GM13977 (cell line): ENCODE results near the gene ACVR1C.

Experiments used
- DNase-seq: peaks from one replicate; pipeline ENCODE4 v3.0.0; 2012; ENCODE audit warnings: low spot score
- CTCF ChIP-seq: IDR thresholded peaks from 2 replicates; pipeline ENCODE4 v1.5.1; 2012; ENCODE audit warnings: mild to moderate bottlenecking, control low read depth; ENCODE audit not compliant: insufficient read depth; ENCODE audit errors: extremely low read depth, missing control alignments
- in situ Hi-C: fragments of 300-500 bp; cut with MboI; formaldehyde crosslinking; loops from one replicate; pipeline ENCODE4 v1.12.0; 2022; ENCODE audit warnings: low sequenced_read_pairs, low pct_unique_long_range_greater_than_20kb, mixed read lengths, inconsistent platforms; ENCODE audit not compliant: unreplicated experiment

Gene ACVR1C

GRCh38 chr2:157657101-157657500 is 28.4 kb upstream of the ACVR1C start:
- DNase-seq = no peak
- no peak for TF ChIP-seq CTCF
- in situ Hi-C loops = no loop called here

GRCh38 chr2:157644776-157645175 is 16.1 kb upstream of the ACVR1C start:
- in situ Hi-C loops = no loop called here
- TF ChIP-seq CTCF = no peak

GRCh38 chr2:157631861-157632260 is 3.2 kb upstream of the ACVR1C start:
- in situ Hi-C loops = no loop called here
- no peak for DNase-seq
- no peak for TF ChIP-seq CTCF

More at GRCh38 chr2:157644776-157645175, 16.1 kb upstream of the ACVR1C start:
- DNase-seq = no peak

GRCh38 chr2:157627594-157628476 is 829 bp downstream of the ACVR1C start:
- in situ Hi-C loops = no loop called here
- no peak for TF ChIP-seq CTCF
- peak; percentile 25 for DNase-seq

- TF ChIP-seq CTCF = no peak
- in situ Hi-C loops = no loop called here
- DNase-seq = no peak
Observed at GRCh38 chr2:157625296-157625695, 3.4 kb downstream of the ACVR1C start.

GRCh38 chr2:157620956-157621355 is 7.7 kb downstream of the ACVR1C start:
- in situ Hi-C loops = no loop called here
- no peak for DNase-seq
- no peak for TF ChIP-seq CTCF
